ENCODE results near the gene TMEM132E.

TMEM132E gene

GRCh38 chr17:34658811-34659560, 79.6 kb downstream of the TMEM132E start:
- ChIA-PET CTCF (interaction anchor here (0.6 kb wide), 1 partner anchor 145 kb away, joined by 4 read pairs; no protein-coding TSS in a partner anchor), POLR2A (ENCODE audit: low non-redundant PET) (no interaction called here)
- no peak overlapping the region for H3K27ac ChIP-seq
- no peak for DNase-seq (ENCODE audit: low spot score)
- no peak for TF ChIP-seq CTCF (conservative IDR thresholded peaks at IDR 0.05; ENCODE audit: low read depth)

- TF ChIP-seq CTCF (conservative IDR thresholded peaks at IDR 0.05; ENCODE audit: low read depth): no peak
- no peak overlapping the region for H3K27ac ChIP-seq
- CTCF ChIA-PET: no interaction called here
- DNase-seq (ENCODE audit: low spot score): no peak
- POLR2A ChIA-PET (ENCODE audit: low non-redundant PET): no interaction called here
Observed at GRCh38 chr17:34663714-34664113, 84.3 kb downstream of the TMEM132E start.

- no peak for TF ChIP-seq CTCF (conservative IDR thresholded peaks at IDR 0.05; ENCODE audit: low read depth)
- H3K27ac ChIP-seq: no peak overlapping the region
- CTCF ChIA-PET: interaction anchor here (0.6 kb wide), 1 partner anchor 423 kb away, joined by 3 read pairs; no protein-coding TSS in a partner anchor
- no peak for DNase-seq (ENCODE audit: low spot score)
- POLR2A ChIA-PET (ENCODE audit: low non-redundant PET): no interaction called here
Observed at GRCh38 chr17:34665150-34665806, 85.9 kb downstream of the TMEM132E start.

GRCh38 chr17:34665819-34666763, 86.7 kb downstream of the TMEM132E start:
- no peak for TF ChIP-seq CTCF (conservative IDR thresholded peaks at IDR 0.05; ENCODE audit: low read depth)
- POLR2A ChIA-PET (ENCODE audit: low non-redundant PET): no interaction called here
- CTCF ChIA-PET: no interaction called here
- no peak for DNase-seq (ENCODE audit: low spot score)
- H3K27ac ChIP-seq: no peak overlapping the region

- no peak overlapping the region for H3K27ac ChIP-seq
- CTCF ChIA-PET: interaction anchor here (0.7 kb wide), 1 partner anchor 244 kb away, joined by 3 read pairs; no protein-coding TSS in a partner anchor
- POLR2A ChIA-PET (ENCODE audit: low non-redundant PET): no interaction called here
- no peak for DNase-seq (ENCODE audit: low spot score)
- TF ChIP-seq CTCF (conservative IDR thresholded peaks at IDR 0.05; ENCODE audit: low read depth): no peak
Observed at GRCh38 chr17:34667656-34668055, 88.3 kb downstream of the TMEM132E start.

GRCh38 chr17:34668206-34668605, 88.8 kb downstream of the TMEM132E start:
- no peak overlapping the region for H3K27ac ChIP-seq
- CTCF ChIA-PET: no interaction called here
- POLR2A ChIA-PET (ENCODE audit: low non-redundant PET): no interaction called here
- DNase-seq (ENCODE audit: low spot score): no peak
- TF ChIP-seq CTCF (conservative IDR thresholded peaks at IDR 0.05; ENCODE audit: low read depth): no peak

Data from RWPE1 (cell line).